ENCODE measurements around the gene TDP2. TPM values are rescaled to one million over a fixed set of nuclear protein-coding genes. Genes with fewer than 3 reads are reported as not detected.
"Not testable (repeated sequence)": the region's sequence is repeated elsewhere in the genome, so short reads cannot be mapped to it uniquely, and the experiment has no call there.

The TDP2 gene
- total RNA-seq, 1 donor from 2014 or later, result 29.9 TPM

- not testable (repeated sequence) for DNase-seq
Measured at GRCh38 chr6:24678792-24679352, 12.2 kb upstream of the TDP2 start.

- no peak for DNase-seq
Measured at GRCh38 chr6:24673625-24674024, 6.9 kb upstream of the TDP2 start.

DNA sequence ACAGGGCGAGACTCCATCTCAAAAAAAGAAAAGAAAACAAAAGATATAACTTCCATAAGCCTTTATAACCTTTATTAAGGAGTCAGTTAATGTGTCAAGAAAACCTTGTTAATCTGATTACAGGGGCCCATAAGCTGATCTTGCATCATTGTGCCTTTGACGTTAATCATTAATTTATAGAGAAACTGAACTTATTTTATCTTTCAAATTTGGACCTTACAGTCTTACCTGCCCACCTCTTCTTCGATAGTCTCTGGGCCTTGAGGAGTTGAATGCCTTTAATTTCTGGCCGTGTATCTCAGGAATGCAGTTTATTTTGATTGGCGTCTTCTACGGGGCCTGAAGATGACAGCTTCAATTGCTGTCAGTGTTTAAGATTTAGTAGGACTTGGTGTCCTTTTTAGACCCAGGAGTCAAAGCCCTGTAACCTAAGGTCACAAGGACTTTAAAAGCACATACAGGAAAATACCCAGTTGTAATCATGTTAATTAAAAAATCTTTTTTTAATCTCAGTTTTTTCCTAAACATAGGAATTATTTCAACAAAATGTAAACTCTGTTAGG, 6.0 kb upstream of the TDP2 start:
- no peak for DNase-seq

DNA sequence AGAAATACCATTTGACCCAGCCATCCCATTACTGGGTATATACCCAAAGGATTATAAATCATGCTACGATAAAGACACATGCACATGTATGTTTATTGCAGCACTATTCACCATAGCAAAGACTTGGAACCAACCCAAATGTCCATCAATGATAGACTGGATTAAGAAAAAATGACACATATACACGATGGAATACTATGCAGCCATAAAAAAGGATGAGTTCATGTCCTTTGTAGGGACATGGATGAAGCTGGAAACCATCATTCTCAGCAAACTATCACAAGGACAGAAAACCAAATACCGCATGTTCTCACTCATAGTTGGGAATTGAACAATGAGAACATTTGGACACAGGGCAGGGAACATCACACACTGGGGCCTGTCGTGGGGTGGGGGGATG, 4.4 kb upstream of the TDP2 start:
- DNase-seq, result not testable (repeated sequence)

- not testable (repeated sequence) for DNase-seq
Measured at GRCh38 chr6:24670492-24670891, 3.8 kb upstream of the TDP2 start.

DNA sequence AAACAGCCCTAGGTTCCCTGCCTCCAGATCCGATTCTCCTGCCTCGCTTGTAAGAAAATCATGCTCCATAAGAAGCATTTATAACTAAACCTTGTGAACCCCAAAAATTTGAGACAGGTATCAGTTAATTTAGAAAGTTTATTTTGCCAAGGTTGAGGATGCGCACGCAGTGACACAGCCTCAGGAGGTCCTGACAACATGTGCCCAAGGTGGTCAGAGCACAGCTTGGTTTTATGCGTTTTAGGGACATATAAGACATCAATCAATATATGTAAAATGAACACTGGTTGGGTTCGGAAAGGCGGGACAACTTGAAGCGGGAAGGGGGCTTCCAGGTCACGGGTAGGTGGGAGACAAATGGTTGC, 2.3 kb upstream of the TDP2 start:
- no peak for DNase-seq

GRCh38 chr6:24668066-24668996, 1.6 kb upstream of the TDP2 start:
- not testable (repeated sequence) for DNase-seq

DNA sequence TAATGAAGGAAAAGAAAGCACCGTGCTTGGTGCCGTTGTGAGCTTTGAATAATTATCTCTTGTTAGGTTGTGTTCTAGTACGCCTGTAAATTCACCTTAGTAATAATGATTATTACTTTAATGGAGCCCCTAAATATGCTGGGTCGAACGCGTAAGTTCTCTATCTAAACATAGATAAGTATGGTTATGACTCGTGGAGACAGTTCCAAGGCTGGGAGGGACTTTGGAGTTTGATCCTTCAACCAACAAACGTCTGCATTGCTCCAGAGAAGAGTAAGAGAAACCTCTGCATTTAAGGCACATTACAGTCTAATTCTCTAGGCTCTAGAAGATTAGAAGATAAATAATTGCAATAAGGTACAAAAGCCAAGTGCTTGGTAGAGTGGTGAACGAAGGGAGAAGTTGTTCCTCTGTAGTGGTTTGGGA, 692 bp upstream of the TDP2 start:
- no peak for DNase-seq

- DNase-seq, result peak; percentile 65
Measured at GRCh38 chr6:24666097-24666640, 530 bp downstream of the TDP2 start.

- DNase-seq, result no peak
Measured at GRCh38 chr6:24664046-24664987, 2.4 kb downstream of the TDP2 start.

GRCh38 chr6:24663189-24663588, 3.5 kb downstream of the TDP2 start:
- DNase-seq, result no peak

DNA sequence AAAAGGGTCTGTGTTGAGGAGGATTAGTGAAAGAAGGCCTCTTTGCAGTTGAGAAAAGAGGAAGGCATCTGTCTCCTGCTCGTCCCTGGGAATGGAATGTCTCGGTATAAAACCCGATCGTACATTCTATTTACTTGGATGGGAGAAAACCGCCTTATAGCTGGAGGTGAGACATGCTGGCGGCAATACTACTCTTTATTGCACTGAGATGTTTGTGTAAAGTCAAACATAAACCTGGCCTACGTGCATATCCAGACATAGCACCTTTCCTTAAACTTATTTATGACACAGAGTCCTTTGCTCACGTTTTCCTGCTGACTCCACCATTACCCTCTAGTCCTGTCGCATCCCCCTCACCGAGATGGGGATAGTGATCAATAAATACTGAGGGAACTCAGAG, 4.5 kb downstream of the TDP2 start:
- DNase-seq, result no peak

DNA sequence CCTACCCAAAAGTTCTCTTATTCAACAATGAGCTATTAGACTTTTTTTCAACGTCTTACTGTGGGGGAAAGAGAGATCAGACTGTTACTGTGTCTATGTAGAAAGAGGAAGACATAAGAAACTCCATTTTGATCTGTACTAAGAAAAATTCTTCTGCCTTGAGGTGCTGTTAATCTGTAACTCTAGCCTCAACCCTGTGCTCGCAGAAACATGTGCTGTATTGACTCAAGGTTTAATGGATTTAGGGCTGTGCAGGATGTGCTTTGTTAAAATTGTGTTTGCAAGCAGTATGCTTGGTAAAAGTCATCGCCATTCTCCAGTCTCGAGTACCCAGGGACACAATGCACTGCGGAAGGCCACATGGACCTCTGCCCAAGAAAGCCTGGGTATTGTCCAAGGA, 4.9 kb downstream of the TDP2 start:
- not testable (repeated sequence) for DNase-seq

GRCh38 chr6:24660105-24660504, 6.6 kb downstream of the TDP2 start:
- DNase-seq, result no peak

DNA sequence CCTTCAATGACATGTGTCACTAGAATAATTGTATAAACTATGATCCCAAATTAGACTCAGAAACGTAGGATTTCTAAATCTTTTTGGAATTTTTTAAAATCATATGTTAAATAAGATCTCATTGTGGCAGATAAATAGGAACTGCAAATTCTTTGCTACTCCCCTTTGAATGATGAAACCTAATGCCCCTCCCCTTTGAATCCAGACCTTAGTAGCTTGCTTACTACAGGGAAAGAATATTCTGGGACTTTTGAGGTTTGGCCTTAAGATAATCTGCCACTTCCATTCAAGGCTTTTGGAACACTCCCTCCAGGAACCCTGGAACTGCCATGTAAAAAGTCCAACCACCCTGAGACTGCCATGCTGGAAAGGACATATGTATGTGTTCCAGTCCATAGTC, 7.1 kb downstream of the TDP2 start:
- no peak for DNase-seq

GRCh38 chr6:24658573-24659560, 7.8 kb downstream of the TDP2 start:
- DNase-seq, result no peak

- DNase-seq, result no peak
Measured at GRCh38 chr6:24655215-24655614, 11.5 kb downstream of the TDP2 start.

DNA sequence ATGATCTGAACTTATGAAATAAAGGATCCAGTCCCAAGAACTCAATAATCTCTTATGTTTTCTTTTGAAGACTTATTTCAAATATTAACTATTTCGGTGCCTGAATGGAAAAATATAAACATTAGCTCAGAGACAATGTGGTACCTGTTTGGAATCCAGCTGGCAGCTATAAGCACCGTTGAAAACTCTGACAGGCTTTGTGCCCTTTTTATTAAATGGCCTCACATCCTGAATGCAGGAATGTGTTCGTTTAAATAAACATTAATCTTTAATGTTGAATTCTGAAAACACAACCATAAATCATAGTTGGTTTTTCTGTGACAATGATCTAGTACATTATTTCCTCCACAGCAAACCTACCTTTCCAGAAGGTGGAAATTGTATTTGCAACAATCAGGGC, 16.3 kb downstream of the TDP2 start:
- no peak for DNase-seq

DNA sequence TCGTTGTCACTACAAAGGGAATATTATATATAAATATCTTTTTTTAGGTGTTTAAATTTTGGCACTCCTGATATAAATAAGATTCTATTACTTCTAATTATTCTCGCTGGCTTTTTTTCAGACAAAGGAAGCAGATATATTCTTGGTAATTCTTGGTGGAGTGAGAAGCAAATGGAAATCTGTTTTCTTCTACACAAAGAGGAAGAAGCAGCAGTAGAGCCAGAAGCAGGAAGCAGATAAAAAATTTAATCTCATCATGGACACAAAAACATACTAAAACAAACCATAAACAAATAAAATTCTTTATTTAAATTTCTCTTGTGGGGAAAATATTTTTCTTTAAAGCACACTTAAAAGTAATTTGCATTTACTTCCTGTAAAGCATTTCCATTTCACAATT, 17.0 kb downstream of the TDP2 start:
- DNase-seq, result no peak

DNA sequence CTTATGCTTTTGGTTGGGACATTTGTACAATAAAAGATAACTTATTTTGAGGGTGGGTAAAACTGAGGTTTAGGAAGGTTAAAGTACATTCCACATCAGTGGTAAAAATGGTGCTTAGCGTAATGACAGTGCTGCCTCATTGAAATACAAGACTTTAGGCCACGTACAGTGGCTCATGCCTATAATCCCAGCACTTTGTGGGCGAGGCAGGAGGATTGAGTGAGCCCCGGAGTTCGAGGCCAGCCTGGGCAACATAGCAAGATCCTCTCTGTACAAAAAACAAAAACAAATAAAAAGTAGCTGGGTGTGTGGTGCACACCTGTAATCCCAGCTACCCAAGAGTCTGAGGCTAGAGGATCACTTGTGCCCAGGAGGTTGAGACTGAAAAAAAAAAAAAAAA, 18.4 kb downstream of the TDP2 start:
- no peak for DNase-seq

- no peak for DNase-seq
Measured at GRCh38 chr6:24646771-24647170, 19.9 kb downstream of the TDP2 start.
